ENCODE results near the gene TMIE.

TMIE gene

GRCh38 chr3:46705751-46706552, 4.8 kb downstream of the TMIE start:
- H3K27ac Mint-ChIP-seq: no peak overlapping the region
- no peaks in the 10 kb centered on the region for H3K36me3 Mint-ChIP-seq (ENCODE audit: low read depth)
- H3K27me3 Mint-ChIP-seq (ENCODE audit: low read depth): peaks cover 17% of the 10 kb centered on the region
- H3K4me1 Mint-ChIP-seq (ENCODE audit: low read depth): peaks cover 1% of the 10 kb centered on the region
- H3K9me3 Mint-ChIP-seq: no peaks in the 10 kb centered on the region
- H3K4me3 Mint-ChIP-seq: no peak overlapping the region

- H3K4me1 Mint-ChIP-seq (ENCODE audit: low read depth): no peaks in the 10 kb centered on the region
- H3K4me3 Mint-ChIP-seq: no peak overlapping the region
- H3K36me3 Mint-ChIP-seq (ENCODE audit: low read depth): no peaks in the 10 kb centered on the region
- H3K27me3 Mint-ChIP-seq (ENCODE audit: low read depth): peaks cover 11% of the 10 kb centered on the region
- H3K9me3 Mint-ChIP-seq: no peaks in the 10 kb centered on the region
- H3K27ac Mint-ChIP-seq: no peak overlapping the region
Measured at GRCh38 chr3:46706771-46707582, 5.8 kb downstream of the TMIE start.

- no peaks in the 10 kb centered on the region for H3K4me1 Mint-ChIP-seq (ENCODE audit: low read depth)
- no peak overlapping the region for H3K27ac Mint-ChIP-seq
- H3K9me3 Mint-ChIP-seq: no peaks in the 10 kb centered on the region
- H3K36me3 Mint-ChIP-seq (ENCODE audit: low read depth): no peaks in the 10 kb centered on the region
- no peak overlapping the region for H3K4me3 Mint-ChIP-seq
- H3K27me3 Mint-ChIP-seq (ENCODE audit: low read depth): peaks cover 5% of the 10 kb centered on the region
Measured at GRCh38 chr3:46707601-46708011, 6.4 kb downstream of the TMIE start.

- no peaks in the 10 kb centered on the region for H3K36me3 Mint-ChIP-seq (ENCODE audit: low read depth)
- H3K27ac Mint-ChIP-seq: no peak overlapping the region
- no peaks in the 10 kb centered on the region for H3K4me1 Mint-ChIP-seq (ENCODE audit: low read depth)
- H3K27me3 Mint-ChIP-seq (ENCODE audit: low read depth): peaks cover 4% of the 10 kb centered on the region
- no peaks in the 10 kb centered on the region for H3K9me3 Mint-ChIP-seq
- H3K4me3 Mint-ChIP-seq: no peak overlapping the region
Measured at GRCh38 chr3:46708401-46709156, 7.4 kb downstream of the TMIE start.

- H3K27ac Mint-ChIP-seq: no peak overlapping the region
- no peaks in the 10 kb centered on the region for H3K9me3 Mint-ChIP-seq
- no peaks in the 10 kb centered on the region for H3K27me3 Mint-ChIP-seq (ENCODE audit: low read depth)
- no peaks in the 10 kb centered on the region for H3K4me1 Mint-ChIP-seq (ENCODE audit: low read depth)
- H3K4me3 Mint-ChIP-seq: no peak overlapping the region
- H3K36me3 Mint-ChIP-seq (ENCODE audit: low read depth): no peaks in the 10 kb centered on the region
Measured at GRCh38 chr3:46709157-46709654, 8.0 kb downstream of the TMIE start.

- no peaks in the 10 kb centered on the region for H3K4me1 Mint-ChIP-seq (ENCODE audit: low read depth)
- H3K9me3 Mint-ChIP-seq: no peaks in the 10 kb centered on the region
- no peaks in the 10 kb centered on the region for H3K36me3 Mint-ChIP-seq (ENCODE audit: low read depth)
- H3K4me3 Mint-ChIP-seq: no peak overlapping the region
- no peaks in the 10 kb centered on the region for H3K27me3 Mint-ChIP-seq (ENCODE audit: low read depth)
- no peak overlapping the region for H3K27ac Mint-ChIP-seq
Measured at GRCh38 chr3:46709721-46710120, 8.5 kb downstream of the TMIE start.

GRCh38 chr3:46710229-46710628, 9.0 kb downstream of the TMIE start:
- Mint-ChIP-seq H3K27me3 (ENCODE audit: low read depth) (no peaks in the 10 kb centered on the region), H3K9me3 (no peaks in the 10 kb centered on the region), H3K27ac (no peak overlapping the region), H3K4me1 (ENCODE audit: low read depth) (no peaks in the 10 kb centered on the region), H3K36me3 (ENCODE audit: low read depth) (no peaks in the 10 kb centered on the region), H3K4me3 (no peak overlapping the region)

GRCh38 chr3:46710671-46711295, 9.6 kb downstream of the TMIE start:
- Mint-ChIP-seq H3K27me3 (ENCODE audit: low read depth) (no peaks in the 10 kb centered on the region), H3K4me1 (ENCODE audit: low read depth) (no peaks in the 10 kb centered on the region), H3K4me3 (no peak overlapping the region), H3K27ac (no peak overlapping the region), H3K9me3 (no peaks in the 10 kb centered on the region), H3K36me3 (ENCODE audit: low read depth) (no peaks in the 10 kb centered on the region)

GRCh38 chr3:46711305-46711704, 10.1 kb downstream of the TMIE start:
- Mint-ChIP-seq H3K4me1 (ENCODE audit: low read depth) (no peaks in the 10 kb centered on the region), H3K4me3 (no peak overlapping the region), H3K36me3 (ENCODE audit: low read depth) (no peaks in the 10 kb centered on the region), H3K27me3 (ENCODE audit: low read depth) (no peaks in the 10 kb centered on the region), H3K9me3 (no peaks in the 10 kb centered on the region), H3K27ac (no peak overlapping the region)

GRCh38 chr3:46711760-46712159, 10.6 kb downstream of the TMIE start:
- H3K4me3 Mint-ChIP-seq: no peak overlapping the region
- no peaks in the 10 kb centered on the region for H3K4me1 Mint-ChIP-seq (ENCODE audit: low read depth)
- H3K27me3 Mint-ChIP-seq (ENCODE audit: low read depth): no peaks in the 10 kb centered on the region
- H3K9me3 Mint-ChIP-seq: no peaks in the 10 kb centered on the region
- H3K36me3 Mint-ChIP-seq (ENCODE audit: low read depth): no peaks in the 10 kb centered on the region
- no peak overlapping the region for H3K27ac Mint-ChIP-seq

- Mint-ChIP-seq H3K36me3 (ENCODE audit: low read depth) (no peaks in the 10 kb centered on the region), H3K4me3 (no peak overlapping the region), H3K9me3 (no peaks in the 10 kb centered on the region), H3K4me1 (ENCODE audit: low read depth) (no peaks in the 10 kb centered on the region), H3K27me3 (ENCODE audit: low read depth) (no peaks in the 10 kb centered on the region), H3K27ac (no peak overlapping the region)
Measured at GRCh38 chr3:46712191-46713049, 11.2 kb downstream of the TMIE start.

GRCh38 chr3:46713050-46713897, 12.1 kb downstream of the TMIE start:
- no peaks in the 10 kb centered on the region for H3K4me1 Mint-ChIP-seq (ENCODE audit: low read depth)
- H3K36me3 Mint-ChIP-seq (ENCODE audit: low read depth): no peaks in the 10 kb centered on the region
- no peaks in the 10 kb centered on the region for H3K9me3 Mint-ChIP-seq
- no peak overlapping the region for H3K27ac Mint-ChIP-seq
- H3K27me3 Mint-ChIP-seq (ENCODE audit: low read depth): no peaks in the 10 kb centered on the region
- no peak overlapping the region for H3K4me3 Mint-ChIP-seq
